Pancreas (tissue), 10 donors: ENCODE results near the gene MAGI1. TPM values are rescaled to one million over a fixed set of nuclear protein-coding genes. Genes with fewer than 3 reads are reported as not detected.
"Not testable (repeated sequence)": the region's sequence is repeated elsewhere in the genome, so short reads cannot be mapped to it uniquely, and the experiment has no call there.

ENCODE experiments used
- ATAC-seq, 4 donors: fragments of 200-7000 bp; cut with Tn5 transposase; one replicate each; pipeline versions ENCODE4 v1.8.0 to v1.9.1; 2020; ENCODE audit warnings: mild to moderate bottlenecking in 4 of 4, moderate library complexity in 4 of 4
- DNase-seq, 6 donors: peaks; one replicate each; pipeline ENCODE4 v3.0.0-alpha.2; 2020
- FAIRE-seq: peaks from 2 replicates; lab custom pipeline; 2012; peaks lifted over from hg19 to GRCh38; lab: Jason Lieb, UNC
- H3K27ac ChIP-seq, 4 donors: fragments of 200-600 bp; sonication (generic); 1 replicate in 3 of 4; 2 replicates in 1 of 4; pipeline versions ENCODE4 v1.5.0 to v1.8.0; 2020
- H3K27me3 ChIP-seq, 4 donors: fragments of 200-600 bp; one replicate each; pipeline ENCODE4 v1.8.0; 2021
- H3K36me3 ChIP-seq, 3 donors: fragments of 200-600 bp; sonication (generic) in 1 of 3; one replicate each; pipeline versions ENCODE4 v1.5.0 to v1.8.0; 2020 to 2021
- H3K4me1 ChIP-seq, 3 donors: fragments of 200-600 bp; one replicate each; pipeline ENCODE4 v1.8.0; 2021
- H3K4me3 ChIP-seq, 4 donors: fragments of 200-600 bp; sonication (generic) in 2 of 4; one replicate each; pipeline versions ENCODE4 v1.5.0 to v1.8.0; 2020 to 2021
- H3K9me3 ChIP-seq, 4 donors: fragments of 200-600 bp; one replicate each; pipeline ENCODE4 v1.8.0; 2021
- CTCF ChIP-seq, 4 donors: fragments of 200-600 bp; sonication (generic) in 3 of 4; IDR thresholded peaks; one replicate each; pipeline versions ENCODE4 v1.5.0 to v1.8.0; 2021; ENCODE audit warnings: antibody characterized with exemption in 4 of 4
- WGBS, 2 donors: extraction: QIAGEN DNeasy Blood & Tissue Kit; methylation state at CpG; one replicate each; pipeline ENCODE4 v1.1.7; 2013; 5-methylcytosine and 5-hydroxymethylcytosine counted together
- intact Hi-C, 3 donors: fragments of 100-400 bp; cut with DNase I; formaldehyde crosslinking; loops; one replicate each; pipeline versions ENCODE4 v1.11.1 to v1.14.2; 2022
- polyA plus RNA-seq, 2 donors: library from polyadenylated mRNA; stranded (reverse); fragments of 200-250 nt; gene quantifications; one replicate each; pipeline ENCODE4 v1.2.3, GENCODE V29; 2013
- total RNA-seq, 6 donors: library from RNA; stranded (reverse); fragmentation: NEBNext Ultra II Directional in 4 of 6; extraction: Animal tissue kit (Norgen Biotek cat#: 25700) in 4 of 6; gene quantifications; one replicate each; pipeline versions ENCODE4 v1.2.1 to v1.2.4, GENCODE V29; 2021 to 2023
- donor health status: healthy with polysubstance abuse.
- donor health status: DM: no; HTN: no; CAD: no; lungs with moderate emphysema.
- donor health status: DM: no; HTN: no; CAD: no.
- donor health status: control.
- donor health status: control.
- donor health status: Bipolar disorder and iron deficiency.
- donor health status: DM: yes; HTN: yes; CAD: no.
- donor health status: DM: no; HTN: no; CAD: no.
- donor health status: DM: no; HTN: no; CAD: no.
- donor health status: DM: yes; HTN: yes; CAD: no.

Gene MAGI1
- total and polyA plus RNA-seq, 8 donors, result 19.7 to 45.1 (median 28.0) TPM

GRCh38 chr3:65894126-65894525 lies 144.6 kb downstream of the MAGI1 start:
- TF ChIP-seq CTCF (IDR thresholded peaks at IDR 0.05), result no peak
- intact Hi-C loops, result no loop called here
- Histone ChIP-seq H3K4me3 (no peak overlapping the region), H3K4me1 (no peaks in the 10 kb centered on the region), H3K36me3 (no peaks in the 10 kb centered on the region), H3K27me3 (no peaks in the 10 kb centered on the region), H3K9me3 (no peaks in the 10 kb centered on the region), H3K27ac (no peak overlapping the region)
- ATAC-seq (peak in 2 of 4 donors; percentile 15 to 20), FAIRE-seq (no peak), DNase-seq (no peak)
- 80 to 93% methylated on average over 2 of the region's 2 CpGs for WGBS, 2 donors

GRCh38 chr3:65893631-65894030 lies 145.1 kb downstream of the MAGI1 start:
- ATAC-seq (no peak), DNase-seq (no peak), FAIRE-seq (no peak)
- Histone ChIP-seq H3K9me3 (no peaks in the 10 kb centered on the region), H3K27ac (no peak overlapping the region), H3K36me3 (no peaks in the 10 kb centered on the region), H3K4me1 (no peaks in the 10 kb centered on the region), H3K27me3 (no peaks in the 10 kb centered on the region), H3K4me3 (no peak overlapping the region)
- intact Hi-C loops, result no loop called here
- TF ChIP-seq CTCF (IDR thresholded peaks at IDR 0.05), result no peak
- WGBS, 2 donors, result 71 to 73% methylated on average over 2 of the region's 2 CpGs

GRCh38 chr3:65891477-65891876 lies 147.2 kb downstream of the MAGI1 start:
- H3K36me3 ChIP-seq, H3K4me3 ChIP-seq, ATAC-seq, H3K27ac ChIP-seq, DNase-seq, H3K27me3 ChIP-seq, intact Hi-C loops, FAIRE-seq, H3K9me3 ChIP-seq, H3K4me1 ChIP-seq: not testable (repeated sequence)
- WGBS, 2 donors, result 87 to 90% methylated on average over 2 of the region's 2 CpGs

GRCh38 chr3:65890328-65890727 lies 148.4 kb downstream of the MAGI1 start:
- FAIRE-seq (no peak), DNase-seq (no peak), ATAC-seq (no peak)
- Histone ChIP-seq H3K4me3 (no peak overlapping the region), H3K27ac (no peak overlapping the region), H3K9me3 (no peaks in the 10 kb centered on the region), H3K27me3 (no peaks in the 10 kb centered on the region), H3K4me1 (no peaks in the 10 kb centered on the region), H3K36me3 (no peaks in the 10 kb centered on the region)
- WGBS, 2 donors, result 97 to 99% methylated on average over 6 of the region's 6 CpGs
- intact Hi-C loops, result no loop called here
- TF ChIP-seq CTCF (IDR thresholded peaks at IDR 0.05), result no peak

GRCh38 chr3:65889707-65890099 lies 149.0 kb downstream of the MAGI1 start:
- Histone ChIP-seq H3K27ac (peak overlapping the region in 1 of 4 donors; percentile 27), H3K36me3 (no peaks in the 10 kb centered on the region), H3K27me3 (no peaks in the 10 kb centered on the region), H3K9me3 (no peaks in the 10 kb centered on the region), H3K4me3 (no peak overlapping the region), H3K4me1 (no peaks in the 10 kb centered on the region)
- WGBS, 2 donors, result 98 to 99% methylated on average over 3 of the region's 3 CpGs
- FAIRE-seq (no peak), DNase-seq (no peak), ATAC-seq (no peak)
- no peak for TF ChIP-seq CTCF (IDR thresholded peaks at IDR 0.05)
- intact Hi-C loops, result no loop called here
